A549 (cell line): ENCODE results near the gene TMEM60. TPM values are rescaled to one million over a fixed set of nuclear protein-coding genes. Genes with fewer than 3 reads are reported as not detected.
A peak's percentile ranks its signal among the peaks of the same experiment; 100 is the strongest.

Experiments
- ATAC-seq, 2 experiments: fragments of 200-7000 bp in 1 of 2; fragments of >200 bp in 1 of 2; cut with Nextera tagmentation in 1 of 2; cut with Tn5 transposase in 1 of 2; 3 replicates each; pipeline versions ENCODE4 v1.8.0 to v1.9.1; 2018 to 2020; ENCODE audit warnings: mild to moderate bottlenecking in 1 of 2, moderate library complexity in 1 of 2
- CTCF ChIA-PET: fragments of 300-600 bp; sonication (Branson Sonifier 250); formaldehyde crosslinking; extraction: SDS; loops from one replicate; lab custom pipeline; 2021; ENCODE audit warnings: antibody characterized with exemption, inconsistent platforms; lab: Yijun Ruan, JAX
- POLR2A ChIA-PET: fragments of 350-600 bp; formaldehyde crosslinking; extraction: SDS; loops from one replicate; lab custom pipeline; 2021; ENCODE audit warnings: antibody characterized with exemption, inconsistent platforms; lab: Yijun Ruan, JAX
- DNase-seq, 2 experiments: peaks; one replicate each; pipeline versions ENCODE4 v3.0.0 to v3.0.0-alpha.2; 2011 to 2016; ENCODE audit warnings: low read depth in 1 of 2, low spot score in 1 of 2
- FAIRE-seq: peaks from 2 replicates; lab custom pipeline; 2011; peaks lifted over from hg19 to GRCh38; lab: Jason Lieb, UNC
- H3K27ac ChIP-seq, 2 experiments: fragments of >200 bp; sonication (Bioruptor Twin); formaldehyde crosslinking; 3 replicates each; pipeline ENCODE4 v1.5.1; 2016 to 2017
- H3K4me1 ChIP-seq: fragments of >200 bp; sonication (Bioruptor Twin); formaldehyde crosslinking; 3 replicates; pipeline ENCODE4 v1.6.1; 2016
- H3K4me2 ChIP-seq: fragments of >200 bp; sonication (Bioruptor Twin); formaldehyde crosslinking; 3 replicates; pipeline ENCODE4 v1.6.1; 2016
- H3K4me3 ChIP-seq: fragments of >200 bp; sonication (Bioruptor Twin); formaldehyde crosslinking; 3 replicates; pipeline ENCODE4 v1.5.1; 2016
- H3K9me3 ChIP-seq: fragments of >200 bp; sonication (Bioruptor Twin); formaldehyde crosslinking; 3 replicates; pipeline ENCODE4 v1.6.1; 2016
- ATOH8 ChIP-seq: fragments of 250-450 bp; sonication (Bioruptor Pico); IDR thresholded peaks from 2 replicates; pipeline ENCODE4 v1.5.0; 2020; ENCODE audit warnings: low read depth, mild to moderate bottlenecking, moderate library complexity
- BCL3 ChIP-seq: fragments of >200 bp; sonication (Bioruptor Twin); formaldehyde crosslinking; IDR thresholded peaks from 3 replicates; pipeline ENCODE4 v1.6.1; 2016
- BHLHE40 ChIP-seq: IDR thresholded peaks from 2 replicates; pipeline ENCODE4 v1.6.1; 2012; ENCODE audit warnings: low read depth, low read length, inconsistent platforms
- CEBPB ChIP-seq, 2 experiments: fragments of >200 bp in 1 of 2; sonication (Bioruptor Twin) in 1 of 2; formaldehyde crosslinking in 1 of 2; IDR thresholded peaks; 2 replicates each; pipeline ENCODE4 v1.6.1; 2012 to 2016
- CTCF ChIP-seq: fragments of >200 bp; sonication (Bioruptor Twin); formaldehyde crosslinking; IDR thresholded peaks from 3 replicates; pipeline ENCODE4 v1.5.1; 2016
- E2F6 ChIP-seq: IDR thresholded peaks from 2 replicates; pipeline ENCODE4 v1.6.1; 2012; ENCODE audit warnings: low read depth, borderline replicate concordance
- FOSL2 ChIP-seq, 2 experiments: fragments of 450-650 bp in 1 of 2; fragments of >200 bp in 1 of 2; sonication (Bioruptor Twin) in 1 of 2; formaldehyde crosslinking; IDR thresholded peaks; 2 replicates each; pipeline versions ENCODE4 v1.5.0 to v1.6.1; 2016 to 2020; ENCODE audit warnings: mild to moderate bottlenecking in 1 of 2, moderate library complexity in 1 of 2
- HEYL ChIP-seq: fragments of 250-450 bp; sonication (Bioruptor Pico); IDR thresholded peaks from 2 replicates; pipeline ENCODE4 v1.8.0; 2021; ENCODE audit warnings: mild to moderate bottlenecking, moderate library complexity
- HMGXB4 ChIP-seq: fragments of 250-450 bp; sonication (Bioruptor Pico); IDR thresholded peaks from 2 replicates; pipeline ENCODE4 v1.5.0; 2021; ENCODE audit warnings: mild to moderate bottlenecking, moderate library complexity, borderline replicate concordance
- HOXB13 ChIP-seq: fragments of 250-450 bp; sonication (Bioruptor Pico); IDR thresholded peaks from 2 replicates; pipeline ENCODE4 v1.5.0; 2020; ENCODE audit warnings: low read depth, mild to moderate bottlenecking, moderate library complexity
- JUN ChIP-seq, 2 experiments: fragments of >200 bp; sonication (Bioruptor Twin); formaldehyde crosslinking; IDR thresholded peaks; 2 replicates in 1 of 2; 3 replicates in 1 of 2; pipeline ENCODE4 v1.6.1; 2016 to 2017
- JUNB ChIP-seq: fragments of >200 bp; sonication (Bioruptor Twin); formaldehyde crosslinking; IDR thresholded peaks from 2 replicates; pipeline ENCODE4 v1.6.1; 2016
- KDM1A ChIP-seq: fragments of 200-600 bp; sonication (generic); IDR thresholded peaks from 2 replicates; pipeline ENCODE4 v1.6.1; 2016; ENCODE audit warnings: low read depth, mild to moderate bottlenecking
- MAX ChIP-seq: IDR thresholded peaks from 2 replicates; pipeline ENCODE4 v1.6.1; 2012
- MYC ChIP-seq: IDR thresholded peaks from 2 replicates; pipeline ENCODE4 v1.6.1; 2012; ENCODE audit warnings: mild to moderate bottlenecking, inconsistent platforms, low read length, improper control_type of control experiment, borderline replicate concordance
- NFE2L2 ChIP-seq: fragments of 150-350 bp; conservative IDR thresholded peaks from 2 replicates; pipeline ENCODE4 v1.6.1; 2014; ENCODE audit warnings: low read length
- NPAS2 ChIP-seq: fragments of 250-450 bp; sonication (Bioruptor Pico); IDR thresholded peaks from 2 replicates; pipeline ENCODE4 v1.8.0; 2022; ENCODE audit warnings: mild to moderate bottlenecking, moderate library complexity, borderline replicate concordance
- NR3C1 ChIP-seq: fragments of >200 bp; sonication (Bioruptor Twin); formaldehyde crosslinking; IDR thresholded peaks from 3 replicates; pipeline ENCODE4 v1.6.1; 2017
- PHF8 ChIP-seq: fragments of 200-600 bp; sonication (generic); IDR thresholded peaks from 2 replicates; pipeline ENCODE4 v1.6.1; 2016; ENCODE audit warnings: low read depth, mild to moderate bottlenecking, antibody characterized with exemption, moderate library complexity, borderline replicate concordance
- POLR2A ChIP-seq: IDR thresholded peaks from 2 replicates; pipeline ENCODE4 v1.6.1; 2012; ENCODE audit warnings: mild to moderate bottlenecking, low read length
- REST ChIP-seq: fragments of 200-600 bp; sonication (generic); IDR thresholded peaks from 2 replicates; pipeline ENCODE4 v1.6.1; 2016; ENCODE audit warnings: antibody characterized with exemption, mild to moderate bottlenecking, moderate library complexity
- SMC3 ChIP-seq: fragments of >200 bp; sonication (Bioruptor Twin); formaldehyde crosslinking; IDR thresholded peaks from 3 replicates; pipeline ENCODE4 v1.6.1; 2018; ENCODE audit warnings: inconsistent platforms
- USF2 ChIP-seq: fragments of 450-650 bp; IDR thresholded peaks from 2 replicates; pipeline ENCODE4 v1.6.1; 2014; ENCODE audit warnings: antibody characterized with exemption
- ZC3H11A ChIP-seq: fragments of 450-650 bp; IDR thresholded peaks from 2 replicates; pipeline ENCODE4 v1.6.1; 2014; ENCODE audit warnings: antibody characterized with exemption, mild to moderate bottlenecking
- ZFP36 ChIP-seq: fragments of 450-650 bp; IDR thresholded peaks from 2 replicates; pipeline ENCODE4 v1.6.1; 2014; ENCODE audit warnings: borderline replicate concordance; ENCODE audit not compliant: partially characterized antibody
- ZNF302 ChIP-seq: fragments of 250-450 bp; sonication (Bioruptor Pico); IDR thresholded peaks from 2 replicates; pipeline ENCODE4 v1.9.0; 2021; ENCODE audit warnings: inconsistent platforms, mild to moderate bottlenecking, moderate library complexity
- WGBS: methylation state at CpG from one replicate; pipeline ENCODE4 v1.1.6; 2017; ENCODE audit errors: missing lambda C conversion rate; 5-methylcytosine and 5-hydroxymethylcytosine counted together
- polyA plus RNA-seq, 4 experiments: library from polyadenylated mRNA; depleted of rRNA in 3 of 4; stranded (reverse); fragments of >200 nt; fragmentation: RNase III in 1 of 4; extraction: RNeasy Plus Mini Kit Qiagen cat#74134 plus additional on column Dnase treatment in 1 of 4; gene quantifications; 2 replicates in 3 of 4; 3 replicates in 1 of 4; pipeline ENCODE4 v1.2.3, GENCODE V29; 2011 to 2017

The TMEM60 gene
- polyA plus RNA-seq, 2 of the 4 experiments (the other 2 are of a cell fraction): 33.8 to 54.7 TPM

GRCh38 chr7:77747718-77748117, 50.5 kb downstream of the TMEM60 start:
- TF ChIP-seq MAX (no peak), NR3C1 (no peak), KDM1A (no peak), FOSL2 (IDR thresholded peaks at IDR 0.05) (no peak), FOSL2 (CRISPR knock-in tag; IDR thresholded peaks at IDR 0.05) (no peak), HEYL (no peak), CEBPB (IDR thresholded peaks at IDR 0.05) (no peak), CTCF (no peak), JUNB (no peak), ZC3H11A (no peak), JUN (IDR thresholded peaks at IDR 0.05) (no peak), ZFP36 (no peak), NPAS2 (no peak), POLR2A (no peak), PHF8 (no peak), BCL3 (no peak), HOXB13 (CRISPR knock-in tag) (no peak)
- ATAC-seq (no peak), FAIRE-seq (no peak), DNase-seq (no peak)
- H3K4me2 ChIP-seq: no peak overlapping the region
- no peak overlapping the region for H3K27ac ChIP-seq
- no peaks in the 10 kb centered on the region for H3K9me3 ChIP-seq
- 90% methylated on average over 1 of the region's 1 CpG for WGBS
- peaks cover 9% of the 10 kb centered on the region; the same call in 2 of the 3 replicates for H3K4me1 ChIP-seq
- no peak overlapping the region for H3K4me3 ChIP-seq
- CTCF ChIA-PET: interaction anchor here (0.8 to 2.7 kb wide), 5 partner anchors 10 to 99 kb away, joined by 3 to 14 read pairs (median 5); no protein-coding TSS in a partner anchor
- POLR2A ChIA-PET: no interaction called here

GRCh38 chr7:77747178-77747577, 51.1 kb downstream of the TMEM60 start:
- no peak overlapping the region for H3K4me2 ChIP-seq
- DNase-seq: no peak
- H3K4me3 ChIP-seq: no peak overlapping the region
- WGBS: 44% methylated on average over 2 of the region's 2 CpGs
- ATAC-seq: peak in 1 of 2 experiments; percentile 42; a peak in 2 of 6 replicates
- no peaks in the 10 kb centered on the region for H3K9me3 ChIP-seq
- no peak for FAIRE-seq
- ChIA-PET POLR2A (no interaction called here), CTCF (interaction anchor here (0.8 to 2.7 kb wide), 5 partner anchors 11 to 98 kb away, joined by 3 to 14 read pairs (median 4); no protein-coding TSS in a partner anchor)
- H3K4me1 ChIP-seq: peaks cover 9% of the 10 kb centered on the region; the same call in 2 of the 3 replicates
- H3K27ac ChIP-seq: no peak overlapping the region
- no peak for TF ChIP-seq MAX
- no peak for TF ChIP-seq MYC
- TF ChIP-seq ATOH8 (CRISPR knock-in tag): no peak
- TF ChIP-seq PHF8: no peak
- no peak for TF ChIP-seq E2F6
- TF ChIP-seq NFE2L2: no peak
- TF ChIP-seq FOSL2 (IDR thresholded peaks at IDR 0.05): no peak
- TF ChIP-seq FOSL2 (CRISPR knock-in tag; IDR thresholded peaks at IDR 0.05): no peak
- TF ChIP-seq REST: no peak
- no peak for TF ChIP-seq HMGXB4 (CRISPR knock-in tag)
- TF ChIP-seq SMC3: no peak
- TF ChIP-seq BHLHE40: no peak
- TF ChIP-seq ZNF302 (CRISPR knock-in tag): no peak
- TF ChIP-seq USF2: no peak
